Liver (tissue), 3 donors: ENCODE measurements around the gene COQ6.

ENCODE experiments used
- JUND ChIP-seq, 2 donors: IDR thresholded peaks; 2 replicates each; pipeline ENCODE4 v1.6.1; 2016; ENCODE audit warnings: antibody characterized with exemption in 2 of 2
- NR2F2 ChIP-seq: IDR thresholded peaks from 2 replicates; pipeline ENCODE4 v1.6.1; 2016; ENCODE audit warnings: antibody characterized with exemption
- RAD21 ChIP-seq, 2 donors: IDR thresholded peaks; 2 replicates each; pipeline ENCODE4 v1.6.1; 2016; ENCODE audit warnings: antibody characterized with exemption in 2 of 2, mild to moderate bottlenecking in 2 of 2
- SP1 ChIP-seq: IDR thresholded peaks from 2 replicates; pipeline ENCODE4 v1.6.1; 2018; ENCODE audit warnings: antibody characterized with exemption, mild to moderate bottlenecking
- TF ChIP-seq, protein P1 (sequence below): fragments of 150-350 bp; IDR thresholded peaks from 2 replicates; pipeline ENCODE4 v1.5.1; 2017; ENCODE audit warnings: improper control_type of control experiment, low read depth, low read length; ENCODE audit not compliant: missing input control
- TF ChIP-seq, protein P2 (sequence below): IDR thresholded peaks from 2 replicates; pipeline ENCODE4 v1.6.1; 2016; ENCODE audit warnings: antibody characterized with exemption
- TF ChIP-seq, protein P3 (sequence below): IDR thresholded peaks from 2 replicates; pipeline ENCODE4 v1.6.1; 2016; ENCODE audit warnings: antibody characterized with exemption, mild to moderate bottlenecking
- donor health status: healthy.
- donor health status: healthy.

DNA sequence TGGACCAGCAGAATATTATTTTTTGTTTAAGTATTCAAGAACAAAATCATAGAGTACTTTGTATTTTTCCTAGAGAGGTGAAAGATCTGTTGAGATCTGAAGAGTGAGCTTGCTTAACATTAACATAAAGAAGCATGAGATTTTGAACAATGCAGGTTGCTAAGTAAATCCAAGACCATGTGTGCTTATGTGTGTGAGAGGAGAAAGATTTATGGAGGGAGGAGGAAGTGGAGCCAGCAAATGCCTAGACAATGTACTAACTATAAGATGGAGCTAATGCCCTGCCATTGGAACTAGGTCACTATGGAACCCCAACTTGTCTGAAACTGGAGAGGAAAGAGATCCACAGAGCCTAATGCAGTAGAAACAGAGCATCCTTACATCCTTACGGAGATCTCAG is 13.6 kb upstream of the COQ6 start:
- TF ChIP-seq, protein P1, sequence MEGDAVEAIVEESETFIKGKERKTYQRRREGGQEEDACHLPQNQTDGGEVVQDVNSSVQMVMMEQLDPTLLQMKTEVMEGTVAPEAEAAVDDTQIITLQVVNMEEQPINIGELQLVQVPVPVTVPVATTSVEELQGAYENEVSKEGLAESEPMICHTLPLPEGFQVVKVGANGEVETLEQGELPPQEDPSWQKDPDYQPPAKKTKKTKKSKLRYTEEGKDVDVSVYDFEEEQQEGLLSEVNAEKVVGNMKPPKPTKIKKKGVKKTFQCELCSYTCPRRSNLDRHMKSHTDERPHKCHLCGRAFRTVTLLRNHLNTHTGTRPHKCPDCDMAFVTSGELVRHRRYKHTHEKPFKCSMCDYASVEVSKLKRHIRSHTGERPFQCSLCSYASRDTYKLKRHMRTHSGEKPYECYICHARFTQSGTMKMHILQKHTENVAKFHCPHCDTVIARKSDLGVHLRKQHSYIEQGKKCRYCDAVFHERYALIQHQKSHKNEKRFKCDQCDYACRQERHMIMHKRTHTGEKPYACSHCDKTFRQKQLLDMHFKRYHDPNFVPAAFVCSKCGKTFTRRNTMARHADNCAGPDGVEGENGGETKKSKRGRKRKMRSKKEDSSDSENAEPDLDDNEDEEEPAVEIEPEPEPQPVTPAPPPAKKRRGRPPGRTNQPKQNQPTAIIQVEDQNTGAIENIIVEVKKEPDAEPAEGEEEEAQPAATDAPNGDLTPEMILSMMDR = no peak
- TF ChIP-seq, protein P2, sequence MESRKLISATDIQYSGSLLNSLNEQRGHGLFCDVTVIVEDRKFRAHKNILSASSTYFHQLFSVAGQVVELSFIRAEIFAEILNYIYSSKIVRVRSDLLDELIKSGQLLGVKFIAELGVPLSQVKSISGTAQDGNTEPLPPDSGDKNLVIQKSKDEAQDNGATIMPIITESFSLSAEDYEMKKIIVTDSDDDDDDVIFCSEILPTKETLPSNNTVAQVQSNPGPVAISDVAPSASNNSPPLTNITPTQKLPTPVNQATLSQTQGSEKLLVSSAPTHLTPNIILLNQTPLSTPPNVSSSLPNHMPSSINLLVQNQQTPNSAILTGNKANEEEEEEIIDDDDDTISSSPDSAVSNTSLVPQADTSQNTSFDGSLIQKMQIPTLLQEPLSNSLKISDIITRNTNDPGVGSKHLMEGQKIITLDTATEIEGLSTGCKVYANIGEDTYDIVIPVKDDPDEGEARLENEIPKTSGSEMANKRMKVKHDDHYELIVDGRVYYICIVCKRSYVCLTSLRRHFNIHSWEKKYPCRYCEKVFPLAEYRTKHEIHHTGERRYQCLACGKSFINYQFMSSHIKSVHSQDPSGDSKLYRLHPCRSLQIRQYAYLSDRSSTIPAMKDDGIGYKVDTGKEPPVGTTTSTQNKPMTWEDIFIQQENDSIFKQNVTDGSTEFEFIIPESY = no peak
- TF ChIP-seq JUND (IDR thresholded peaks at IDR 0.05) (no peak), SP1 (no peak), NR2F2 (no peak), RAD21 (IDR thresholded peaks at IDR 0.05) (no peak)
- TF ChIP-seq, protein P3, sequence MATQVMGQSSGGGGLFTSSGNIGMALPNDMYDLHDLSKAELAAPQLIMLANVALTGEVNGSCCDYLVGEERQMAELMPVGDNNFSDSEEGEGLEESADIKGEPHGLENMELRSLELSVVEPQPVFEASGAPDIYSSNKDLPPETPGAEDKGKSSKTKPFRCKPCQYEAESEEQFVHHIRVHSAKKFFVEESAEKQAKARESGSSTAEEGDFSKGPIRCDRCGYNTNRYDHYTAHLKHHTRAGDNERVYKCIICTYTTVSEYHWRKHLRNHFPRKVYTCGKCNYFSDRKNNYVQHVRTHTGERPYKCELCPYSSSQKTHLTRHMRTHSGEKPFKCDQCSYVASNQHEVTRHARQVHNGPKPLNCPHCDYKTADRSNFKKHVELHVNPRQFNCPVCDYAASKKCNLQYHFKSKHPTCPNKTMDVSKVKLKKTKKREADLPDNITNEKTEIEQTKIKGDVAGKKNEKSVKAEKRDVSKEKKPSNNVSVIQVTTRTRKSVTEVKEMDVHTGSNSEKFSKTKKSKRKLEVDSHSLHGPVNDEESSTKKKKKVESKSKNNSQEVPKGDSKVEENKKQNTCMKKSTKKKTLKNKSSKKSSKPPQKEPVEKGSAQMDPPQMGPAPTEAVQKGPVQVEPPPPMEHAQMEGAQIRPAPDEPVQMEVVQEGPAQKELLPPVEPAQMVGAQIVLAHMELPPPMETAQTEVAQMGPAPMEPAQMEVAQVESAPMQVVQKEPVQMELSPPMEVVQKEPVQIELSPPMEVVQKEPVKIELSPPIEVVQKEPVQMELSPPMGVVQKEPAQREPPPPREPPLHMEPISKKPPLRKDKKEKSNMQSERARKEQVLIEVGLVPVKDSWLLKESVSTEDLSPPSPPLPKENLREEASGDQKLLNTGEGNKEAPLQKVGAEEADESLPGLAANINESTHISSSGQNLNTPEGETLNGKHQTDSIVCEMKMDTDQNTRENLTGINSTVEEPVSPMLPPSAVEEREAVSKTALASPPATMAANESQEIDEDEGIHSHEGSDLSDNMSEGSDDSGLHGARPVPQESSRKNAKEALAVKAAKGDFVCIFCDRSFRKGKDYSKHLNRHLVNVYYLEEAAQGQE = no peak
